NCI-H774 (cell line): Measurements from ENCODE around the gene CYP1A2.
"Not testable (repeated sequence)": the region's sequence is repeated elsewhere in the genome, so short reads cannot be mapped to it uniquely, and the experiment has no call there.

Experiments used
- DNase-seq: peaks from one replicate; lab custom pipeline; 2025; lab: John Stamatoyannopoulos, UW

Gene CYP1A2

DNA sequence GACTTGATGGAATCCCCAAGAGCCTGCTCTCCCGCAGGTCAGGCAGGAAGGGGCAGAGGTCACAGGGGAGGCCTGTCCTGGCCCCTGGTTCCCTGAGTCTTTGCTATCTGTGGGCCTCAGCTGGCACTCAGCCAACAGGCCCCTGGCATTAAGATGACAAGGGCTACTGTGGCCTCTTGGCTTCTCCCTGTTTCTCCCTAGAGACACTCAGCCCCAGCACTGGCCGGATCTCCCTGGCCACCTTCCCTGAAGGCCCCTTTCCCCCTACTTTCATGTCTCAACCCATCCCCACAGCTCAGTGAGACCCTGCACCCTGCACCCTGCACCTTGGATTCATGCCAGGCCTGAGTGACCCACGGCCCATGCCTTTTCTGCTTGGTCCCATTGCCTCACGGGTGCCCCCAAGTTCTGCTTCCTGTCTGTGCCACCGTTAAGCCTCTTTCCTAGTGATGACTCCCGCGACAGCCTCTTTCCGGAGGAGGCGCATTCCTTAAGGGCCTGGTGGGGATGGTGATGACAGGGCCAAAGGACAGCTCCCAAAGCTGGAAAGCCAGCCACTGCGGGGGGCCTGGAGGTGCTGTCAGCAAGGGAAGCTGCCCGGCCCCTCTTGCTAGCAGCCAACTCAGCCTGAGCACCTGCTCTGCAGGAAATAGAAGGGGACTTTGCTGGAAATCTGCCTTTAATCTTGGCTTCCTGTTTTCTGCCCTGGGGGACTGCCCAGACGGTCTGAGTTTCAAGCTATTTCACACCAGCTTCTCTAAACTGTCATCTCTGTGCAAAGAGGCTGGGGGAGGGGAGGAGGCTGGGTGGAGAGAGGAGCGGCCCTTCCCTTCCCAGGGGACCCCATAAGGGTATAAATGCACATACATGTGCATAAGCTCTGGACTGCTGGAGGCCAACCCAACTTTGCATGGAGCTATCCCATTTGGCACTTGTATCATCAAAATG is 28.4 kb downstream of the CYP1A2 start:
- DNase-seq = no peak

DNA sequence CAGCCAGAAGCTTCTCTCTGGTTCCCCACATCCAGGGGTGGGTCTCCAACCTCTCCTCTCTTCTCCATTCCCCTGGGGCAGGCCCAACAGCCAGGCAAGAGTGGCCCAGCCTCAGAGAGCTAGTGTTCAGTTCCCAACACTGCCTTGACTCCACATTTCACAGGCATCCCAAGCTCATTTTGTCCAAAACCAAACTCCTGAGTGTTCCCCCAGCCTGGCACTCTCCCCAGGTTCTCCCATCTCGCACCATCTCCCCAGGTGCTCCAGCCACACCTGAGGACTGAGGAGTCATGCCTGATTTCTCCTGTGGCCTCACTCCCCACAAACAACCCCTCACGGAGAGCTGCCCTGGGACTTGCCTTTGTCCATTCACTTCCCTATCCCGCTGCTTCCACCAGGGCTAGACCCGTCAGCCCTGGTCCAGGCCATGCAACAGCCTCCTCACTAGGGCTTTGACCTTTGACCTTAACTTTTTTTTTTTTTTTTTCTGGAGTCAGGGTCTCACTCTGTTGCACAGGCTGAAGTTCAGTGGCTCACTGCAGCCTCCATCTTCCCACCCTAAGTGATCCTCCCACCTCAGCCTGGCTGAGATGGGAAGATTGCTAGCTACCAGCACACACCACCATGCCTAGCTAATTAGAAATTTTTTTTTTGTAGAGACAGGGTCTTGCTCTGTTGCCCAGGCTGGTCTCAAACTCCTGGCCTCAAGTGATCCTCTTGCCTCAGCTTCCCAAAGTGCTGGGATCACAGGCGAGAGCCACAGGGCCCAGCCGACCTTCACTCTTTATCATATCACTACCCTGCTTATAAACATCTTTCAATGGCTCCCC is 29.3 kb downstream of the CYP1A2 start:
- DNase-seq = no peak

DNA sequence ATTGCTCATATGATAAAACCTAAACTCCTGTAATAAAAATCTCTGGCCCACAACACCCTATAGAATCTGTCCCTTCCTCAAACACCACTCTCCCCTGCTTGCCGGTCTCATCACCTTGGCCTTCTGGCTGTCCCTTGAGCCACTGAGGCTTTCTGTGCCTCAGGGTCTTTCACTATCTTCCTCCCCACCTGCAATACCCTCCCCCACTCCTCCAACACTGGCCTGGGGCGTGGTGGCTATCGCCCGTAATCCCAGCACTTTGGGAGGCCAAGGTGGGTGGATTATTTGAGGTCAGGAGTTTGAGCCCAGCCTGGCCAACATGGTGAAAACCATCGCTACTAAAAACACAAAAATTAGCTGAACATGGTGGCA is 29.9 kb downstream of the CYP1A2 start:
- no peak for DNase-seq

DNA sequence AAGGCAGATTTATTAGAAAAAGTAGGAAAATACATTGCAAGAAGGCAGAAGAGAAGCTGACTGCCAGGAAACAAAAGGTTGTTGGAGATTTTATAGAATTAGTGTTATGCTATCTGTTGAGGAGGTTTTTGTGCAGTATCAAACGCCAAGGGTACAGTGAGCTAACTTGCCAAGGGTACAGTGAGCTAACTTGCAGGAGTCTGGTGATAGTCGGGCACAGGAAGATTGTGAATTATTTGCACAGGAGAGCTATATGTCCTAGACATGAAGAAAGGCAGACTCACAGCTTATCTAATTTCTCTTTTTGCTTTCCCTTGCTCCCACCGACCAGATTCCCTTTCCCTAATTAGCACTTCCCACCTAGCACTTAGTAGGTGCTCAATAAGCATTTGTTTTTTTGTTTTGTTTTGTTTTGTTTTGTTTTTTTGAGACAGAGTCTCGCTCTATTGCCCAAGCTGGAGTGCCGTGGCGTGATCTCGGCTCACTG is 30.6 kb downstream of the CYP1A2 start:
- DNase-seq = no peak

DNA sequence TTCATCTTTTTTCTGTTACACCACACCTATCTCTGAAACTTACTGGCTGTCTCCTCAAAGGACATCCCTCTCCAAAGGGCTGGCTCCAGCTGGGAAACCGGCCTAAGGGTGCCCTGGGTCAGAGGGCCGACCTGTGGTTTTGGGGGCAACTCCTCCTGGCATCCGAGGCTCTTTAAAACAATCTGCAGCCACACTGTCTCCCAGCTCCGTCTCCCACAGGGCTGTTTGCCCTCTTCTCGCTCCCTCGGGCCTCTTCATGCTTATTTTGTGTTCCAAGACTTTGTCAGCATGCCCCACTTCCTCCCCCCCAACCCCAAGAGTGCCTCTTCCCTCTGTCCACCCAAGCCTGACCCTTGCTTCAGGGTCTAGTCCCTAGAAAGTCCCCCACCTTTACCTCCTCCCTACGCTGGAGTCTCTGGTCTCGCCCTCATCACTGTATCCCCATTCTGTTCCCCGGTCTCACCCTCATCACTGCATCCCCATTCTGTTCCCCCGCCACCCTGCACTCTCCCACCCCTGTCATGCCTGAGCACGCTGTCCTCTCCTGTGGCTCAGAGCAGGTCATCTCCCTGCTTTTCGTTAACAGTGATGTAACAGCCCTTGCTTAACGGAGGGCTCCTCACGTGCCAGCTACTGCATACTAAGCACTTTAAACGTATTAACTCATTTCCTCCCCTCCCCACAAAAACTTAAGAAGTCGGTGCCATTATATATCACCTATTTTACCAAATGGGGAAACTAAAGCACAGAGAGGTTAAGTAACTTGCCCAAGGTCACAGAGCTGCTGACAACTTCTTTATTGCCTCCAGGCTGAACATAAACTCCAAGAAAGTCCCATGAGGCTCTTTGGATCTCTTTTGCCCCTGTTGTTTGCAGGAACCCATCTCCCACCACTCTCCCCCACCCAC is 32.1 kb downstream of the CYP1A2 start:
- no peak for DNase-seq

DNA sequence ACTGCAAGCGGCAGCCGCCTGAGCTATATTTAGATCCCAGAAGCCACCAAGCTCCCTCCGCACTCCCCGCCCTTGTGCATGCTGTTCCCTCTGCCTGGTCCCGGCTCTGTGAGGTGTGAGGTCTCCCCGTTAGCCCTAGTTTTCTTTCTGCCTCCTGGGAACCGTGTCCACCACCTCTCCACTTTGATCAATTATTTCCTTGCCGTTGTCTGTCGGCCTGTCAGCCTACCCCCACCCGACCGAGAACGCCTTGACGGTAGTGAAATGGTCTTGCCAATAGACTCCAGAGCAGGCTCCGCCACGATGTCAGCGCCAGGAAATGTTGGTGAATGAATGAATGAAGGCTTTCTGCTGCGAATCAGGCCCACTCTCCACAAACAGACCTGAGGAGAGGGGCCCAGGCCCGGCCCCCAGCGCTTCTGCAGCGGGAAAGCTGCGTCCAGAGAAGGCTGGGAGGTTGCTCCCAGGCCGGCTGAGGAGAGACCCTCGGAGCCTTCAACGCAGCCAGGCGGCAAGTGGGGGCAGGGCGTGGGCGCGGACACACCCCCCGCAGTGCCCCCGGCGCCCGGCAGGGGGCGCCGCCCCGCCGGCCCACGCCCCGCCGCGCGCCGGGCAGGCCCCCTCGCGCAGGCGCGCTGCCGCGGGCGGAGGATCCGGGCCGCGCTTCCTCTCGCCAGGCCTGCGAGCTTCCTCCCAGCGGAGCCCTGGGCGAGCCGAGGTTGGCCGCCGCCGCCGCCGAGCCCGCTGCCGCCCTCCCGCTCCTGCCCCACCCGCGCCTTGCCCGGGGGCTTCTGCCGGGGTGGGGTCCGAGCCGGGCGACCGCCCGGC is 33.0 kb downstream of the CYP1A2 start, which contains the start of gene CSK:
Gene CSK (plus strand): TSS at position 650 of the 828 bp plus-strand sequence. CDS start 16,218 bp downstream, outside the sequence.
- peak; percentile 64 for DNase-seq

DNA sequence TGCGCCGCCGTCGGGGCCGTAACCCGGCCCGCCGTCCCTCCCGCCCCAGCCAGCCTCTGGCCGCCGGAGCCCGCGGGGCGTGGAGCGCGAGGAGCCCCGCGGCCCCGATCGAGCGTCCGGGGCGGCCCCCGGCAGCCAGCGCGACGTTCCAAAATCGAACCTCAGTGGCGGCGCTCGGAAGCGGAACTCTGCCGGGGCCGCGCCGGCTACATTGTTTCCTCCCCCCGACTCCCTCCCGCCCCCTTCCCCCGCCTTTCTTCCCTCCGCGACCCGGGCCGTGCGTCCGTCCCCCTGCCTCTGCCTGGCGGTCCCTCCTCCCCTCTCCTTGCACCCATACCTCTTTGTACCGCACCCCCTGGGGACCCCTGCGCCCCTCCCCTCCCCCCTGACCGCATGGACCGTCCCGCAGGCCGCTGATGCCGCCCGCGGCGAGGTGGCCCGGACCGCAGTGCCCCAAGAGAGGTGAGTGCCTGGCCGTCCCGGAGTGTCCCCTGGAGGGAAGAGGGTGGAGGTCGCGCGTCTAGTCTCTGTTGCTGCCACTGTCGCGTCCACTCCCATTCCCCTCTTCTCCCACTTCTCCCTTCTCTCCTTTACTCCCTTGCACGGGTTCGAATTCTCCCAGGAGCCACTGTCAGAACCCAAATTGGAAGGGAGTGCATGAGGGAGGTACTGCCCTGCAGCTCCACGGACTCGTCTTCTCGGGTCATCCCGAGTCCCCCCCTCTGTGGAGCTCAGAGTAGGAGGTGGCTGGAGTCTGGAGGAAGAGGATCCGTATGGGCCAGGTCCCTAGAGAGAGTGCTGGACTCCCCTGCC is 33.8 kb downstream of the CYP1A2 start:
- DNase-seq = no peak

DNA sequence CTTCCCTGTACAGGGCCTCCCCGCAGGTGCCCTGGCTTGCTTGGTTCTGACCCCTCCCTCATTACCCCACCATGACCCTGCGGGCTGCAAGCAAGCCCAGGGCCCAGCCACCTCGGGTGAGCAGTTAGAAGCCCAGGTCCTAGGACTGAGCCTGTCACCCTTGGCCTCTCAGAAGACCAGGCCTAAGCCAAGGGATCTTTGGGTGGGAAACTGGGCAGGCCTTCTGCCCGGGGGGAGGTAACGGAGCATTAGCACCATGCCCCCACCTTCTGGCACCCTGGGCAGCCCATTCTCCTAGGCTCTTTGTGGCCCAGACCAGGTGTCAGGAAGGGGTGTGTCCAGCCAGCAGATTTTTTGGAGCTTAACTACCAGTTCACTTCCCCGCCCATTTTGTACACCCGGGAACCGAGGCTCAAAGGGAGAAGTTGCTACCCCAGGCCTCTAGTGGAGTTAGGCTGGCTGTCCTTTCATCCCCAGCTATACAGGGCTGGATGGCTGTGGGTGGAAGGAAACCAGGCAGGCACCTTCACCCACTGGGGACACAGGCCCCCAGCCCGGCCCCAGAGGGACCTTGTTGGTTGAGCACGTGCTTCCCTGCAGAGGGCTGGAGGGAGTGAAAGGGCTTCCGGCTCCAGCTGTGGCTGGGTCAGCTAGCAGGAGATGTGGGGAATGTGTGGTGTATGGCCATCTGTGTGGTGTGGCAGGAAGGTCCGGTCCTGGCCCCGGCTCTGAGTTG is 34.6 kb downstream of the CYP1A2 start:
- no peak for DNase-seq

DNA sequence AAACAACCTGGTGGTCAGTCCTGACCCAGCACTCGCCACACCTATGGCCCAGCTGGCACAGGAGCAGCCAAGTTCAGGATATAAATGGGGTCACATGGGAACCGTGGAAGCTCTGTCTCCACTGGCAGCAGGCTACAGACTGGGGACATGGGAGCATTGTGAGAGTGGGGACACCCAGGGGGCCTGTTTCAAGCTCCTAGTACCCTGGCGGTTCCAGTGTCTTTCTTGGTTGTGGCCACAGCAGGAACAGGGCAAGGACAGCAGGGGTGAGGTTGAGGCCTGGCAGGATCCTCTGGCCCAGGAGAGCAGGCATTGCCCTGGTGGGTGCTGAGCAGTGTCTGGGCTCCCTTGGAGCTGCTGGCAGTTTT is 35.1 kb downstream of the CYP1A2 start:
- DNase-seq = no peak

DNA sequence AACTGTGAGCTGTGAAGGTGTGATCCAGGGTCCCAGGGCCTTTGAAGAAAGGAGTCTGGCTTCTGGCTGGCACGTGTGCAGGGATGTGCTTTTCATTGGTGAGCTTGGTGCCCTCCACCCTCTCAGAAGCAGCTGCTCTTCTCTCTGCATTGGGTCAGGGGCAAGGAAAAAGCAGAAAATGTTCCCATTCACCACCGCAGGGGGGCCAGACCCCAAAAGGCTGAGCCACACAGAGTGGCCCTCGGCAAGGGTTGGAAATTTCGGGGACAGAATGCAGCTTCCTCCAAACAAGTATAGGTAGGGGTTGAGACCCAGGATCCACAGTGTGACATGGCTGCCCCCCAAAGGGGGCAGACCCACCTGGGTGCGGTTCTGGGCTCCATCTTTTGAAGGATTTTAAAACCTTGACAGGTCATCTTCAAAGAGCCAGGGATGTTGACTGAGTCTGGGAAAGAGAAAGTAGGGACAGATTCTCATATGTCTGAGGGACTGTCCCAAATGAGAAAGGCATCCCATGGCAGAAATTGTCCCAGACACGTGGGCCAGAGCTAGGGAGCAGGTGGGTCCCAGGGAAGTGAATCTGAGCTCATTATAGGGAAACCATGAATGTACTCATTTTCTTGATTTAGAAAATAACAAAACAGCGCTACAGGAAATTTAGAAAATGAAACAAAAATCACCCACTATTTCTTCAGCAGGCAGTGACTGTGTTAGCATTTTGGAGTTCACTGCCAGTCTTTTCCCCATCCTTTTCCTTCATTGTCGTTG is 36.0 kb downstream of the CYP1A2 start:
- DNase-seq = no peak

DNA sequence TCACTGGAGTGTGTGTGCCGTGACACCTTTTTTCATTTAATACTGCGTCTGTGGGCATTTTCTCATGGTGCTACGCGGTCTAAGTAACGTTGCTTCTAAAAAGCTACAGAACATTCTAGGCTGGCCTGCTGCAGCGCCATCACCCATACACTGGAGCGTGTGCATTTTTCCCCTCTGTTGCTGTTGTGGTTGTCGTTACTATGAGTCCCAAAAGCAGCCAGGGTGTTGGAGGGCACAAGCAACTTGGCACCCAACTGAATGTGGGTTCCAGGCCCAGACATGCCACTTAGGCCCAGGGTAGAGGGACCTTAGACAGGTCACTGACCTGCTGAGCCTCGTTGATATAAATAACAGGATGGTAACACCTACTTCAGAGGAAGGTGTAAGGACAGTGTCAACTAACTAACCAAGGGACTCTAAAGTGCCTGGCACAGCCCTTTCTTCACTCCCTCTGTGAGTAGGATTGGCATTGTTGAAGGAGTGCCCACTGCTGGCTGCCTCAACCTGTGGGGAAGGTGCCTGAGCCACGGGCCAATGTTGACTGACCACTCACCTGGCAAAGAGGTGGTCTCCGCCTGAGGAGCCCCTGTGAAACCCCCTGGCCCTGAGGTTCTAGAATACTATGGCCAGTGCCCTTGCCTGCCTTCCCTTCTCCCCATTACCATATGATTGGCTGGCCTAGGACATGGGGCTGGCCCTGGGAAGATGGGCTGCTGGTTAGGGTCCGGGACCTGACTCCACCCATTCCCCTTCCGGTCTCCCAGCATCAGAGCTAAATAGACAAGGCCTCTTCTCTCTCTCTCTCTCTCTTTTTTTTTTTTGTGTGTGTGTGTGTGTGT is 36.8 kb downstream of the CYP1A2 start:
- DNase-seq = no peak

DNA sequence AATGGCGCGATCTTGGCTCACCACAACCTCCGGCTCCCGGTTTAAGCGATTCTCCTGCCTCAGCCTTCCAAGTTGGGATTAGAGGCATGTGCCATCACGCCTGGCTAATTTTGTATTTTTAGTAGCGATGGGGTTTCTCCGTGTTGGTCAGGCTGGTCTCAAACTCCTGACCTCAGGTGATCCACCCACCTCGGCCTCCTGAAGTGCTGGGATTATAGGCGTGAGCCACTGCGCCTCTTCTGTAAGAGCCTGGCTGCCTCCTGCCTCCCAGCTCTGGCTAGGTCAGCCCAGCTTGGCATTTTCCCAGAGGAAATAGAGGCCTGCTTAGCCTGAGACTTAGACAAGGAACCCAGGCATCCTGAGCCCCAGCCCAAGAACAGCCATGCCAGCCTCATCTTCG is 37.4 kb downstream of the CYP1A2 start:
- DNase-seq = not testable (repeated sequence)

DNA sequence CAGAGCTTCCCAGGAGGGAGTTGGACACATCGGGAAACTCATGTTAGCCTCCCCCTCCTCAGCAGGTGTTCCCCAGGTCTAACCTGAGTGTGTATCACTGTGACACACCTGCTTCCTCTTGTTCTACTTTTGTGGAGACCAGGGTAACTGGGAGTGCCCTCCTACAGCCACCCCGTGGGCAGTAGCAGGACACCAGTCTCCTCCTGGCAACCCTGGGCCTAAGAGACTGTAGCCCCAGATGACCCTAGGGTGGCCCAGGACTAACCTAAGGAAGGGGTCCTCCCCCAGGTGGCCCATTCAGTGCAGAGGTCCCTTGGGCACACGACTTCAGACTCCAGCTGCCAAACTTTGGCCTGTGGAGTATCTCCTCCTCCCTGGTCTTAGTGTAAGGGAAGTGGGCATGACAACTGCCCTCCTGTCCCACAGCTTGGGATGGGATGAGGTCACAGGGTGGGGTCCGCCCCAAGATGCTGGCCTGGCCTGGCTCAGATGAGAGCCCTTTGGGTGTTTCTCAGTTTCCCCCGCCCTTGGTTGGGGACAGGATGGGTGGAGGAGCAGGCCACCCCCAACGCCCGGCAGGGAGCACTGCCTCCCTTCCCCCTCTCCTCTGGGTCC is 38.0 kb downstream of the CYP1A2 start:
- DNase-seq = peak; percentile 7

DNA sequence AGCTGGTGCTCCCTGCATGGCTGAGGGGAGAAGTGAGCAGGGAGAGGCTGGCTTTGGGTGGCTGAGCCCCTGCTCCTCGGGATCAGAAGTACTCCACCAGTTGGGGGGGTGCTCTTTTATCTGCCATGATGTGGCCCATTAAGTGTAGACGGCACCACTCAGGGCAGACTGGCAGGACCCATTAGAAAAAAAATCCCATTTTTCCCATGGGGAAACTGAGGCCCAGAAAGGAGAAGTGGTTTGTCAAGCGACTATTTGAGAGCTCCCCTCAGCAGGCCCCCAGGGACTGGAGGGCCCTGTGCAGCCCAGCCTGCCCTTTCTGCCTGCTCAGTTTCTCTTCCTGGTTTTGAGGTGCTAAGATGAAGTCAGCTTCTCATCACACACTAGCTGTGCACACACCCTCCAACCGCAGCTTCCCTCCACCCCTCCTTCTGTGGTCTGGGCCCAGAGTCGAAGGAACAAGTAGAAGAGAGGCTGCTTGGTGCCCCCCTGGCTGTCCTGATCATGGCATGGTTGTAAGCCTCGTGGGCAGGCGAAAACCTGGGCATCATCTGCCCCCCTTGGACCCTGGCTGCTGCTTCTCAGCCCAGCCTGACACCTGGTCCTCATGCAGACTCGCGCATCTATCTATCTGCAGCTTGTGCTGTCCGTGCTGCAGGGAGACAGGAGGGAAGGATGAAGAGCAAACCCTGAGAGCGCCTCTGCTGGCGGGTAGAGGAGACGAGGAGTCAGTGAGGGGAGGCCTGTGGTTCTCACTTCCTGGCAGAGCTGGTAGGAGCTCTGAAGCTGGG is 38.8 kb downstream of the CYP1A2 start:
- no peak for DNase-seq

DNA sequence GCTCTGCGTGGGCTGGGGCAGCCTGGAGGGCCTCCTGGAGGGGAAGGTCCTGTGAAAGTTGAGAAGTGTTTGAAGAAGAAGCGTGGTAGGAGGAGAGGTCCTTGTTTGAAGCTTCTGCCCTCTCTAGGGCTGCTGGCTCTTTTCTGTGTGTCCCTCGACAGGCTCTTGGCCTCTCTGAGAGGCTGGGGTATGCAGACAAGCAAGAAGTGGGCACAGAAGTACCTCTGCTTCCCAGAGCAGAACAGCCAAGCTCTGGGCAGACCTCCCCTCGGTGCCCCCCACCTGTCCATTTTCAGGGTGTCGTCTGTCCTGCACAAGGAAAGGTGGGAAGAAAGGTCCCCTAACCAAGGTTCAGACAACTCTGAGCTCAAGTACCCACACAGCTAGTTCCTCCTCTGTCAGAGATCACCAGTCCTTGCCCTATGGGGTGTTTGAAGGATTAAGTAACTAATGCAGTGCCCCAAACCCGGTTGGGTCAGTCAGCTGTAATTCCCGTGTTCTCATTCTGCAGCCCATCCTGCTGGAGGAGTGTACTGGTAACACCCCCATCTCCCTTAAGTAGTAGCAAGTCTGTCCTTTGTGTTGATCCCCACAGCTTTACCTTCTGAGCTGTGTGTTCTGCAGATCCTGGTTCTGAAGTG is 39.5 kb downstream of the CYP1A2 start:
- no peak for DNase-seq

DNA sequence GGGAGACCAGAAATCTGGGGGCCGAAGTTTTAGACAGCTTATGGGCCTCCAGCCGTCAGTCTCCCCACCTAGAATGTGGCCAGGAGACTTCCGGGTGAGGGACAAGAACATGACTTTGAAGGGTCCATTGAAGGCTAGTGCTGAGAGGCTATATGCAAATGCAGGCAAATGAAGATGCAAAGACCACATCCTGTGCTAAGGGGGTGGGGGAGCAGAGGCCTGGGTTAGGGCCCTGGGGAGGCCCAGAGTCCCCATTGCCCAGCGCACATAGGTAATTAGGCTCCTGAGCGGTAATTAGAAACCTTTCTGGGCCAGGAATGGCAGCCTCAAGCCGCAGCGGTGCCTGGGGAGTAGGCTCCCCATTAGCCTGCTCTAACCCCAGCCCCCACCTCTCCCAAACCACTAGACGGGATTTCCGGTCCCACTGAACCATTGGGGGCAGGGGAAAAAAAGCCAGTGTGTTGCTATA is 40.1 kb downstream of the CYP1A2 start:
- no peak for DNase-seq
